GM13976 (cell line): ENCODE data around the gene ATP2B3.

Experiments used
- DNase-seq: peaks from one replicate; pipeline ENCODE4 v3.0.0; 2012; ENCODE audit warnings: low spot score
- CTCF ChIP-seq: IDR thresholded peaks from 2 replicates; pipeline ENCODE4 v1.5.1; 2012; ENCODE audit warnings: borderline replicate concordance, mild to moderate bottlenecking; ENCODE audit not compliant: insufficient read depth; ENCODE audit errors: extremely low read depth, missing control alignments, control extremely low read depth
- in situ Hi-C: fragments of 300-500 bp; cut with MboI; formaldehyde crosslinking; loops from one replicate; pipeline ENCODE4 v1.12.0; 2022; ENCODE audit warnings: low sequenced_read_pairs, mixed read lengths, inconsistent platforms; ENCODE audit not compliant: unreplicated experiment

Gene ATP2B3

DNA sequence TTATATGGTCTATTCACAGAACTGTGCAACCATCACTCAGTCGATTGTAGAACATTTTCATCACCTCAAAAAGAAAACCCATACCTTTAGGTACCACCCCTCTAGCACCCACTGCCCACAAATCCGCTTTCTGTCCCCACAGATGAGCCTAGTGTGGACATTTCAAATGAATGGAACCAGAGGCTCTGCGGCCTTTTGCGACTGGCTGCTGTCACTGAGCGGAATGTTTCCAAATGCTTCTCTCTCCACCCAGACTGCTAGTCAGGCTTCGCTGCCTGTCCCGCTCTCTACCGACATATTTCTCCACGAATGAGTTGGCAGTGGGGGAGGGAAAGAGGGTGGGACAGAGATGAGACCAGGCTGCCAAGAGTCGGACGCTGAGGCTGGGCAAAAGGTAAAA, 24.4 kb upstream of the ATP2B3 start:
- no peak for DNase-seq
- in situ Hi-C loops: no loop called here
- no peak for TF ChIP-seq CTCF

GRCh38 chrX:153494061-153494460, 23.4 kb upstream of the ATP2B3 start:
- in situ Hi-C loops: no loop called here
- no peak for DNase-seq
- TF ChIP-seq CTCF: no peak

DNA sequence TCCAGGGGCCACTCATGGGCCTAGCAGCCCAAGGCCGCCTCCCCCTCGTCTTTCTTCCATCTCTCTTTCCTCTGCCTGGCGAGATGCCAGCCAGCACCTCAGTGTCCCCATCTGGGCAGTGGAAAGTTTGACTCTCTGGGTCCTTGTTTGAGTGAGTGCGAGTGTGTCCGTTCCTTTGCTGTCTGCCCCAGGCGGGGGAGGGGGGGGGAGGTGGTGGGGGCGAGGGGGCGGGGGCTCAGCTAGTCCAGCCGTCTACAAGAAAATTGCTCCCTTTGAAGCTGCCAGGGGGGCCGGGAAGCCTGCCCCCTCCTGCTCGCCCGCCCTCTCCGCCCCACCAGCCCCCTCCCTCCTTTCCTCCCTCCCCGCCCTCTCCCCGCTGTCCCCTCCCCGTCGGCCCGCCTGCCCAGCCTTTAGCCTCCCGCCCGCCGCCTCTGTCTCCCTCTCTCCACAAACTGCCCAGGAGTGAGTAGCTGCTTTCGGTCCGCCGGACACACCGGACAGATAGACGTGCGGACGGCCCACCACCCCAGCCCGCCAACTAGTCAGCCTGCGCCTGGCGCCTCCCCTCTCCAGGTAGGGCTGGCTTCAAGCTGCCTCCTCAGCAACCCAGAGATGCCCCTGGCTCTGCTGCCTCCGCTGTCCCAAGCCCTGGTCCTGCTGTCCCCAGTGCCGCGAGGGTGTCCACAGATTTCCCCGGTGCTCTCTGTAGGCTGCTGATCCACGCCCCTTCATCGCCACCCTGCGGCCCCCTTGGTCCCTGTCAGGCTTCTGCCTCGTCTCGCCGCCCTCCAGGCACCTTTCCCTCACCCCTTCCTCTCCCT, 22.7 kb upstream of the ATP2B3 start, which contains the start of gene BGN:
Gene BGN (plus strand): TSS at position 440 of the 821 bp plus-strand sequence. CDS start 9,652 bp downstream, outside the sequence.
- in situ Hi-C loops: no loop called here
- no peak for DNase-seq
- TF ChIP-seq CTCF: no peak

GRCh38 chrX:153495362-153495751, 22.1 kb upstream of the ATP2B3 start:
- no peak for DNase-seq
- in situ Hi-C loops: no loop called here
- TF ChIP-seq CTCF: no peak

DNA sequence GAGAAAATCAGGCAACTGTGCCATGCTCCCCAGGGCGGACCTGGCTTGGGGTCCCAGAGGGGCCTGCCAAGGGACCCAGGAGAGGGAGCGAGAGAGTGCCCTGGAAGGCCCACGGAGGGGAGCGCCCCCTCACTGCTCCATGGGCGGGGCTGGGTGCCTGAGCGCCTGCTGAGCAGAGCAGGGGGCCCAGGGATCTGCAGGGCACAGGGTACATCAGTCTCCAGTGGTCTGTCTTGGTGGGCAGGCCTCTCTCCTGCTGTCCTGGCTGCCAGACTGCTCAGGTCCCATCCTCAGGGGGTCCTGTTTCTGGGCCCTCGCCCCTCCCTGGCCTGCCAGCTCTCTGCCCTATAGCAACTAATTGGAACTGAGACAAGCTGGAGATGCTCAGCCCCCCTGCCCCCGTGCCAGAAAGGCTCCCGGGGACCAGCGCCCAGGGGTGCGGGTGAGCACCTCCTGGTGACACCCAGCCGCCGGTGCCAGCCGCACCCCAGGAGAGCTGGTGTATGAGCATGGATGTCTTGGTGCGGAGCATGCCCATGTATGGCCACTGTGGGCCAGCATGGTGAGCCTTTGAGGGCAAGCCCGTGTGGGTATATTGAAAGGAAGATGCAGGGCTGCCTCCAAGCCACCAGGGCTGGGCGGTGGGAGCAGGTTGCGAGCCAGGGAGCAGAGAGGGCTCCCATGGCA, 21.4 kb upstream of the ATP2B3 start:
- in situ Hi-C loops: no loop called here
- no peak for DNase-seq
- TF ChIP-seq CTCF: no peak

GRCh38 chrX:153496590-153496959, 20.9 kb upstream of the ATP2B3 start:
- in situ Hi-C loops: no loop called here
- TF ChIP-seq CTCF: no peak

More at GRCh38 chrX:153496590-153496959, 20.9 kb upstream of the ATP2B3 start:
- DNase-seq: no peak
